Measurements from ENCODE around the gene DNMT3B.
"Not testable (repeated sequence)": the region's sequence is repeated elsewhere in the genome, so short reads cannot be mapped to it uniquely, and the experiment has no call there.

The DNMT3B gene

GRCh38 chr20:32761831-32762753 is at the start of gene DNMT3B:
TSS of gene DNMT3B (plus strand) at chr20:32762385. CDS start at chr20:32780324, 17,939 bp downstream.
- DNase-seq (ENCODE audit: low read depth in 2 of 2) = peak; percentile 69

- DNase-seq (ENCODE audit: low read depth in 2 of 2) = no peak
Measured at GRCh38 chr20:32718749-32719348, 43.3 kb upstream of the DNMT3B start.

GRCh38 chr20:32727683-32728082 is 34.5 kb upstream of the DNMT3B start:
- DNase-seq (ENCODE audit: low read depth in 2 of 2) = no peak

- not testable (repeated sequence) for DNase-seq (ENCODE audit: low read depth in 2 of 2)
Measured at GRCh38 chr20:32728435-32728834, 33.8 kb upstream of the DNMT3B start.

GRCh38 chr20:32729334-32729733 is 32.9 kb upstream of the DNMT3B start:
- DNase-seq (ENCODE audit: low read depth in 2 of 2) = not testable (repeated sequence)

- DNase-seq (ENCODE audit: low read depth in 2 of 2) = no peak
Measured at GRCh38 chr20:32731882-32732266, 30.3 kb upstream of the DNMT3B start.

- DNase-seq (ENCODE audit: low read depth in 2 of 2) = no peak
Measured at GRCh38 chr20:32737371-32738223, 24.6 kb upstream of the DNMT3B start.

GRCh38 chr20:32741151-32741550 is 21.0 kb upstream of the DNMT3B start:
- DNase-seq (ENCODE audit: low read depth in 2 of 2) = no peak

GRCh38 chr20:32742322-32743236 is 19.6 kb upstream of the DNMT3B start:
- no peak for DNase-seq (ENCODE audit: low read depth in 2 of 2)

GRCh38 chr20:32743237-32744112 is 18.7 kb upstream of the DNMT3B start, which contains the start of gene COMMD7:
TSS of gene COMMD7 (minus strand) at chr20:32743467. CDS start at chr20:32743391, 76 bp downstream.
- peak; percentile 55 to 62 for DNase-seq (ENCODE audit: low read depth in 2 of 2)

- no peak for DNase-seq (ENCODE audit: low read depth in 2 of 2)
Measured at GRCh38 chr20:32749914-32750637, 12.1 kb upstream of the DNMT3B start.

GRCh38 chr20:32751293-32751692 is 10.9 kb upstream of the DNMT3B start:
- DNase-seq (ENCODE audit: low read depth in 2 of 2) = no peak

- no peak for DNase-seq (ENCODE audit: low read depth in 2 of 2)
Measured at GRCh38 chr20:32751702-32752457, 10.3 kb upstream of the DNMT3B start.

- no peak for DNase-seq (ENCODE audit: low read depth in 2 of 2)
Measured at GRCh38 chr20:32752458-32753250, 9.5 kb upstream of the DNMT3B start.

GRCh38 chr20:32753731-32754130 is 8.5 kb upstream of the DNMT3B start:
- DNase-seq (ENCODE audit: low read depth in 2 of 2) = no peak

- DNase-seq (ENCODE audit: low read depth in 2 of 2) = no peak
Measured at GRCh38 chr20:32756156-32756555, 6.0 kb upstream of the DNMT3B start.

- no peak for DNase-seq (ENCODE audit: low read depth in 2 of 2)
Measured at GRCh38 chr20:32761417-32761830, 761 bp upstream of the DNMT3B start.

- no peak for DNase-seq (ENCODE audit: low read depth in 2 of 2)
Measured at GRCh38 chr20:32762754-32763201, 593 bp downstream of the DNMT3B start.

Data from stimulated activated CD8-positive, alpha-beta memory T cell treated with anti-CD3 and anti-CD28 coated beads, Interleukin-2, amount 100 ng/mL, for 48 hours (primary cell).